Measurements from ENCODE around the gene FAM180A.
A peak's percentile ranks its signal among the peaks of the same experiment; 100 is the strongest.

The FAM180A gene

GRCh38 chr7:135736586-135737305 is 11.9 kb downstream of the FAM180A start:
- in situ Hi-C loops (cut with HindIII; ENCODE audit: low sequenced_read_pairs), result no loop called here
- TF ChIP-seq CTCF (IDR thresholded peaks at IDR 0.05; ENCODE audit: low read depth, low read length), result no peak
- no peak for DNase-seq (ENCODE audit: low read depth, low spot score)
- H3K4me3 ChIP-seq (ENCODE audit: low read depth, low read length), result no peak overlapping the region

- no peak for TF ChIP-seq CTCF (IDR thresholded peaks at IDR 0.05; ENCODE audit: low read depth, low read length)
- no peak overlapping the region for H3K4me3 ChIP-seq (ENCODE audit: low read depth, low read length)
- no peak for DNase-seq (ENCODE audit: low read depth, low spot score)
- in situ Hi-C loops (cut with HindIII; ENCODE audit: low sequenced_read_pairs), result no loop called here
Measured at GRCh38 chr7:135734343-135734689, 14.3 kb downstream of the FAM180A start.

GRCh38 chr7:135733603-135734342 is 14.8 kb downstream of the FAM180A start:
- TF ChIP-seq CTCF (IDR thresholded peaks at IDR 0.05; ENCODE audit: low read depth, low read length), result no peak
- in situ Hi-C loops (cut with HindIII; ENCODE audit: low sequenced_read_pairs), result no loop called here
- H3K4me3 ChIP-seq (ENCODE audit: low read depth, low read length), result no peak overlapping the region
- DNase-seq (ENCODE audit: low read depth, low spot score), result no peak

- in situ Hi-C loops (cut with HindIII; ENCODE audit: low sequenced_read_pairs), result no loop called here
- no peak overlapping the region for H3K4me3 ChIP-seq (ENCODE audit: low read depth, low read length)
- DNase-seq (ENCODE audit: low read depth, low spot score), result no peak
- no peak for TF ChIP-seq CTCF (IDR thresholded peaks at IDR 0.05; ENCODE audit: low read depth, low read length)
Measured at GRCh38 chr7:135731131-135731530, 17.5 kb downstream of the FAM180A start.

- no peak for DNase-seq (ENCODE audit: low read depth, low spot score)
- no peak for TF ChIP-seq CTCF (IDR thresholded peaks at IDR 0.05; ENCODE audit: low read depth, low read length)
- in situ Hi-C loops (cut with HindIII; ENCODE audit: low sequenced_read_pairs), result no loop called here
- no peak overlapping the region for H3K4me3 ChIP-seq (ENCODE audit: low read depth, low read length)
Measured at GRCh38 chr7:135729230-135729629, 19.4 kb downstream of the FAM180A start.

GRCh38 chr7:135728136-135728669 is 20.4 kb downstream of the FAM180A start, which contains the start of gene SLC13A4:
Gene SLC13A4, minus strand, starts transcription at chr7:135728186. Its CDS starts 690 bp downstream, at chr7:135727496.
- peak within 1 kb of the TSS; percentile 2 for H3K4me3 ChIP-seq (ENCODE audit: low read depth, low read length)
- no peak for TF ChIP-seq CTCF (IDR thresholded peaks at IDR 0.05; ENCODE audit: low read depth, low read length)
- in situ Hi-C loops (cut with HindIII; ENCODE audit: low sequenced_read_pairs), result no loop called here
- peak; percentile 79 for DNase-seq (ENCODE audit: low read depth, low spot score)
